NCI-H69 (cell line): ENCODE measurements around the gene ANKS6.

Experiments
- DNase-seq: peaks from one replicate; lab custom pipeline; 2025; lab: John Stamatoyannopoulos, UW

Gene ANKS6

GRCh38 chr9:98791608-98792490 is 4.5 kb downstream of the ANKS6 start:
- no peak for DNase-seq

- DNase-seq = peak; percentile 71
Observed at GRCh38 chr9:98790842-98791607, 5.3 kb downstream of the ANKS6 start.

GRCh38 chr9:98790134-98790841 is 6.1 kb downstream of the ANKS6 start:
- DNase-seq = peak; percentile 92

GRCh38 chr9:98789483-98790133 is 6.7 kb downstream of the ANKS6 start:
- no peak for DNase-seq

GRCh38 chr9:98787766-98788335 is 8.5 kb downstream of the ANKS6 start:
- DNase-seq = no peak

GRCh38 chr9:98786750-98787510 is 9.4 kb downstream of the ANKS6 start:
- DNase-seq = no peak

- DNase-seq = peak; percentile 37
Observed at GRCh38 chr9:98784831-98785806, 11.2 kb downstream of the ANKS6 start.

- DNase-seq = no peak
Observed at GRCh38 chr9:98783518-98784226, 12.7 kb downstream of the ANKS6 start.

- no peak for DNase-seq
Observed at GRCh38 chr9:98781588-98782383, 14.6 kb downstream of the ANKS6 start.

GRCh38 chr9:98780059-98780749 is 16.2 kb downstream of the ANKS6 start:
- no peak for DNase-seq

- DNase-seq = no peak
Observed at GRCh38 chr9:98778711-98779530, 17.4 kb downstream of the ANKS6 start.

- DNase-seq = no peak
Observed at GRCh38 chr9:98778251-98778650, 18.1 kb downstream of the ANKS6 start.

GRCh38 chr9:98777618-98778017 is 18.7 kb downstream of the ANKS6 start:
- DNase-seq = no peak

- peak; percentile 92 for DNase-seq
Observed at GRCh38 chr9:98775831-98776441, 20.4 kb downstream of the ANKS6 start.

GRCh38 chr9:98774746-98775145 is 21.6 kb downstream of the ANKS6 start:
- peak; percentile 50 for DNase-seq

GRCh38 chr9:98773721-98774120 is 22.6 kb downstream of the ANKS6 start:
- DNase-seq = no peak
